ENCODE measurements around the gene VPS13D. TPM values are rescaled to one million over a fixed set of nuclear protein-coding genes. Genes with fewer than 3 reads are reported as not detected.

Gene VPS13D
- 10 to 100 TPM; 76.1 to 99.9 TPM for total RNA-seq
- long read RNA-seq, partial matches to known transcripts: 10 of 29 reads
- long read RNA-seq, other reads (novel, unspliced or antisense): 19 of 29 reads

DNA sequence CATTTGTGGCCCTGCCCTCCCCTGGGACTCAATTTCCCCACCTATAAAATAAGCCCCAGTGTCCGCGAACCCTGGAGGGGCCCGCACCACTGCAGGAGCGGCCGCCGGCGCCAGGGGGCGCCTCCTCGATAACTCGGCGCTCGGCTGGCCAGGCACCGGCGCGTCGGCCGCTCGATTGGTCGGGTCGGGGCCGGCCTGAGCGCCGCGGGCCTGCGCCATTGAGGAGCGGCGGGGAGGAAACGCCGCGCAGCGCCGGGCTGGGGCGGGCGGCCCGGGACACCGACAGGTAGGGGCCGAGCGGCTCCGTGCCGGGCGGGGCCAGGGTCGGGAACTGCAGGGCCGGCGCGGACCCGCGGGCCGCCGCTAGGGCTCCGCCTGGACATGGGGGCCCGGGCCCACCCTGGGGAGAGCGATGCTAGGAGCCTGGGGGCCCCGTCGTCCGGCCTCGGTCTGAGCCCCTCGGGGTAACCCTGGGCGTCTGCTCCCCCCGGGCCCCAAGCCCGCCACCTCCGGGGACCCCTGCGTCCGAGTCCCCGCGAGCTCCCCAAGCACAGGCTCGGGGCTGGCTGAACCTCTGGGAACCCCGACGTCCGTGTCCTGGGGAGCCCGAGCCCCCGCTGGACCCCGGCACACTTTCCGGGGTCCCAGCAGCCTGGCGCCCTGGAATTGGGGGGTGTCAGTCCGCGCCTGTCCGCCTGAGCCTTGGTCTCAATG is at the start of gene VPS13D:
VPS13D (plus strand) TSS at position 196 of the 714 bp plus-strand sequence. CDS start 4,237 bp downstream, outside the sequence.
- ATAC-seq (peak; percentile 81), DNase-seq (peak; percentile 79 to 90)
- intact Hi-C loops (cut with DNase I, micrococcal nuclease): no loop called here

DNA sequence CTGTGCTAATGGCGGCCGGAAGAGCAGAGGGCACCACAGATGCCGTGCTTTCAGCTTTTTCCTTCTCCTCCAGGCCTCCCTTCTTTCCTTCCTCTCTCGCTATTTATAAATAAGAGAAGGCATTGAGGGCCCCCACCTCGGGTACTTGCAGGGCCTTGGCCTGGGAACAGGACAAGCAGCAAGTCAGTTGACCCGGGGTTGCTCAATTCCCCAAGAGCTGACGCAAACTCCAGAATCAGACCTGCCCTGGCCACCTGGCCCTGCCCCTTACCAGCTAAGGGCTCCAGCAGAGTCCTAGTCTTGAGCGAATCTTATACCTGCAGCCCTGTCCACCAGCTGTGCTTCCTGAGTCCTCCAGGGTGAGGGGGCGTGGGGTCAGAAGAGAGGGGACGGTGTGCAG is 49.5 kb upstream of the VPS13D start:
- DNase-seq (peak; percentile 45 to 67), ATAC-seq (no peak)
- intact Hi-C loops (cut with DNase I, micrococcal nuclease): no loop called here

GRCh38 chr1:12180903-12181302 is 48.9 kb upstream of the VPS13D start:
- intact Hi-C loops (cut with DNase I, micrococcal nuclease): no loop called here
- ATAC-seq: no peak
- DNase-seq: no peak

GRCh38 chr1:12181568-12181967 is 48.3 kb upstream of the VPS13D start:
- no peak for DNase-seq
- no peak for ATAC-seq
- intact Hi-C loops (cut with DNase I, micrococcal nuclease): no loop called here

GRCh38 chr1:12182410-12182984 is 47.3 kb upstream of the VPS13D start:
- intact Hi-C loops (cut with DNase I, micrococcal nuclease): no loop called here
- ATAC-seq (no peak), DNase-seq (no peak)

DNA sequence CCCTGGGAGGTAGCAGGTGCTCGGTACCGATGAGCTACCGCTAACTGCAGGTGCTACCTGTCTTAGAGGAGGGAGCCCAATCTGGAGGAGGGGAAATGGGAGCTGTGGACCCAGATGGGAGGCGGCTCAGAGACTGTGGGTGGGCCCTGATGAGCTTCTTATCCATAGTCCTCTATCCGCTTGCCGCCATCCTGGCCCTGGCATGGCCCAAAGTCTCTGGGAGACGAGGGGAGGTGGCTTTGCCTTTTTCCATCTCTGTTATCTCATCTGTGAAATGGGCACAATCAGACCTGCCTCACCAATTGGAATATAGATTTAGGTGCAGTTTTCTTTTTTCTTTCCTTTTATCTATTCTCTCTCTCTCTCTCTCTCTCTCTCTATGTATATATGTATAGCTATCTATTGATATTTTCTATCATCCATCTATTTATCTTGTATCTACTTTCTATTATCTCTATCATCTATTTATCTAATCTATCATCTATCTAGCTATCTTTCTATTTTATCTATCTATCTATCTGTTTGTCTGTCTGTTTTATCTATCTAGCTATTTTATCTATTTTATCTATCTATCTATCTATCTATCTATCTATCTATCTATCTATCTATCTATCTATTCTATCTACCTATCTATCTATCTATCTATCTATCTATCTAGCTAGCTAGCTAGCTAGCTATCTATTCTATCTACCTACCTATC is 46.6 kb upstream of the VPS13D start:
- DNase-seq (no peak), ATAC-seq (no peak)
- intact Hi-C loops (cut with DNase I, micrococcal nuclease): no loop called here

DNA sequence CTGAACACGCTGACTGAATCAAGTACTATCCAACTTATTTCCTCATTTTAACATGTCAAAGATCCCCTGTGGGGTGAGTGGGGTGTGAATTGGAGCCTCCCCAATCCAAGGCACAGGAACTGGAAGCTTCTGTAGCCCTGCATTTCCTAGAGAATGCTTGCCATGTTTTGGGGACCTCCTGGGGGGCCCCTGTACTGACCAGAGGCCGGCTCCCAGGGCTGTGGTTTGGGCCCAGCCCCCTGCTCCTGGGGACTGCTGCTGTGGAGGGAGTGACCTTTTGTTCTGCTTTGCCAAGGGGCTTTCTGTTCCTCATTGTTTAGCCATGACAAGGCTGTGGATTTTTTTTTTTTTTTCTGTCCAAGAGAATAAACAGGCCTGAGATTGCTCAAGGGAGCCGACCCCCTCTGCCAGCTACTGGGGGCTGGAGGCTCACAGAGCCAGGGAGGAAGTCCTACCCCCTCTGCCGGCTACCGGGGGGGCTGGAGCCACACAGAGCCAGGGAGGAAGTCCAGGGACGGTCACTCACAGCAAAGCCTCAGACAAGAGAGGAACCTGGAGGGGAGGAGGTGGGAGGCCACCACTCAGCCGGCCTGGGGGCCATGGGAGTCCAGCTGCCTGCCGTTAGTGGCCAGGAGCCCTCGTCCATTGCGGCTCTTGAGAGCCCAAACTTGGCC is 45.7 kb upstream of the VPS13D start:
- intact Hi-C loops (cut with DNase I, micrococcal nuclease): no loop called here
- ATAC-seq: peak; percentile 33
- peak; percentile 58 to 80 for DNase-seq

- no peak for DNase-seq
- ATAC-seq: no peak
- intact Hi-C loops (cut with DNase I, micrococcal nuclease): no loop called here
Measured at GRCh38 chr1:12185036-12185917, 44.6 kb upstream of the VPS13D start.

GRCh38 chr1:12185918-12186678 is 43.7 kb upstream of the VPS13D start:
- ATAC-seq (no peak), DNase-seq (no peak)
- intact Hi-C loops (cut with DNase I, micrococcal nuclease): no loop called here

DNA sequence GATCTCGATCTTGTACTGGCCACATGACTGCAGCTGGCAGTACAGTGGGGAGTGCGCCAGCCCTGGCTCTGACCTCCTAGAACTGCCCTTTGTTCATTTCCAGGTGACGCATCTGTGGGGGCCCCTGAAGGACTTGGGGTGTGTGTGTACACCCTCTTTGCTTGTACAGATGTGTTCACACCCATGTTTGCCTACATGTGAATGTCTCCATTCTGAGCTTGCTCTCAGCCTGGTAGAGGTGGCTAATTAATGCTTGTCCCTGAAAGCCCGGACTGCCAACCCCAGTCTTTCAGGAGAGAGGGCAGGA is 43.2 kb upstream of the VPS13D start:
- DNase-seq: no peak
- ATAC-seq: peak; percentile 58
- intact Hi-C loops (cut with DNase I, micrococcal nuclease): no loop called here

DNA sequence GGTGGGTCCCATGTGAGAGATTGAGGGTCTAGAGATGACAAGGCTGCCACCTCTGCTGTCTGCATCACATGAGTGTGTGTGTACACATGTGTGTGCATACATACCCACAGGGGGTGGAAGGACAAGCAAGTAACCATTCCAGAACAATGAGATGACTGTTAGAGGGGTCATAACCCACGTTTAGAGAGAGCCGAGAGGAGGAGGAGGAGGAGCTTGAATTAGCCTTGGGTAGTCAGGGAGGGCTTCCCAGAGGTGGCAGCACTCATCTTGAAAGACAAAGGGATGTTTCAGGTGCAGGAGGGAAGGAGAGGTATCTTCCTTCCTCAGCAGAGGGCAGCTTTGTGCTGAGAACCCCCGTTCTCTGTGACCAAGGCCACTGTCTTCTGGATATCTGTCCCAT is 41.7 kb upstream of the VPS13D start:
- no peak for DNase-seq
- no peak for ATAC-seq
- intact Hi-C loops (cut with DNase I, micrococcal nuclease): no loop called here

DNA sequence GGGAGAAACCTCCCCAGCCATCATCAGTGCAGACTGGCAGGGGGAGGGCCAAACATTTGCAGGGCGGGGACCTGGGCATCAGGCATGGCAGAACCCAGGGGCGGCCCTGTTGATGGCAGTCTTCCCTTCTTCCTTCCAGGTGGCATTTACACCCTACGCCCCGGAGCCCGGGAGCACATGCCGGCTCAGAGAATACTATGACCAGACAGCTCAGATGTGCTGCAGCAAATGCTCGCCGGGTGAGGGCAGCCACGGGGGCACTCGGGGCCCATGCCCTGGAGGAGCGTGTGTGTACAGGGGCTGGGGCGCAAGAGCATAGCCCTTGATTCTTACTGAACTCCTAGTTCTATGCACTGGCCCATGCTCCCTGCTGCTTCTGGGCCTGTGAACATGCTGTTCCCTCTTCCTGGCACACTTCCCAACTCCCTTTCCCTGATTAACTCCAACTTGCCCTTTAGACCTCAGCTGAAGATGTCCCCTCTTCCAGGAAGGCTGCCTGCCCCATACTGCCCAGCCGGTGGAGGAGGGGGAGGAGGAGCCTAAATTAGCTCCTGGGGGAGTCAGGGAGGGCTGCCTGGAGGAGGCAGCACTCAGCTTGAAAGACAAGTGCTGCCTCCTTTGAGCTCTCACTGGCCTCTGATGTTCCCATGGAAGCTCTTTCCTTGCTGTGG is 41.0 kb upstream of the VPS13D start:
- no peak for DNase-seq
- intact Hi-C loops (cut with DNase I, micrococcal nuclease): no loop called here
- peak; percentile 24 for ATAC-seq

- DNase-seq (no peak), ATAC-seq (no peak)
- intact Hi-C loops (cut with DNase I, micrococcal nuclease): no loop called here
Measured at GRCh38 chr1:12189328-12189682, 40.5 kb upstream of the VPS13D start.

DNA sequence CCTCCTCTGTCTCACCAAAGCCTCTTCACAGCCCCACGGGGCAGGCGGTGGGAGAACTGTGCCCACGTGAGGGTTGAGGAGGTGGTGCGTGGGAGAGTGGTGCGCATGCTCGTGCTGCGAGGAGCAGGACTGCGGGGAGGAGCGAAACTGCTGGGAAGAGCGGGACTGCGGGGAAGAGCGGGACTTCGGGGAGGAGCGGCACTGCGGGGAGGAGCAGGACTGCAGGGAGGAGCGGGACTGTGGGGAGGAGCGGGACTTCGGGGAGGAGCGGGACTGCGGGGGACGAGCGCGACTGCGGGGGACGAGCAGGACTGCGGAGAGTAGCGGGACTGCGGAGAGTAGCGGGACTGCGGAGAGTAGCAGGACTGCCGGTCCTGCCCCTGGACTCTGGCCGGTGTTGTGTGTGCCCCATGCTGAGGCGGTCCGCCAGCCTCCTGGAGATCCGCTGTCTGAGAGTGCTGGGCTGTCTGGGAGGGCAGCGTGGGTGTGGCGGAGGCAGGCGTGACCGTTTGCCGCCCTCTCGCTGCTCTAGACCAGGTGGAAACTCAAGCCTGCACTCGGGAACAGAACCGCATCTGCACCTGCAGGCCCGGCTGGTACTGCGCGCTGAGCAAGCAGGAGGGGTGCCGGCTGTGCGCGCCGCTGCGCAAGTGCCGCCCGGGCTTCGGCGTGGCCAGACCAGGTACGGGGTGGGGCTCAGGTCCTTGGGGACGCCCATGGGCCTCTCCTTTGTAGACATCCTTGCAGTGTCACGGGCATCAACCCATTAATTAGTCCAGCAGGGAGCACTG is 38.4 kb upstream of the VPS13D start:
- intact Hi-C loops (cut with DNase I, micrococcal nuclease): no loop called here
- DNase-seq: no peak
- no peak for ATAC-seq

DNA sequence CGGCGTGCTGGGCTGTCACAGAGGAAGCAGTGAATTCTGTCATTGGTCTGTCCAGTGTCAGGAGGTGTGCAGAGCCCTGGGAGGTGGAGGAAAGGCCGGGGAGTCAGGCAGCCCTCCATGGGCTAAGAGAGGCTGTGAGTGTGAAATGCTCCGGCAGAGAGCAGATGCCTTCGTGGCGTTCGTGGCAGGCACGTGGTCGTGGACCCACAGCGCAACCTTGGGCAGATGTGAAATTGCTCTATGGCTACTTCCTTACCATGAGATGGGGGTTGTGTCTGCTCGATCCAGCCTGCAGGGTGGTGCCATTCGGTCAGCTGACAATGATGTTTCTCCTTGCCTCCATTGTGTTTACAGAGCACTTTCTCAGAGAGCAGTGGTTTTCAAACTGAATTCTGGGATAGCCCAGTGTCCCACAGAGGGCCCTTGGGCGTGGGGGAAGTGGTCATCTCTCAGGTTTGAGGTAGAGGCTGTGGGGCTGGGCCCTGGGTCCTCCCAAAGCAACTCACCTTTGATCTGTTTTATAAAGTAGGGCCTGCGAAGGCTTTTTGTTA is 35.1 kb upstream of the VPS13D start:
- ATAC-seq: no peak
- intact Hi-C loops (cut with DNase I, micrococcal nuclease): no loop called here

DNA sequence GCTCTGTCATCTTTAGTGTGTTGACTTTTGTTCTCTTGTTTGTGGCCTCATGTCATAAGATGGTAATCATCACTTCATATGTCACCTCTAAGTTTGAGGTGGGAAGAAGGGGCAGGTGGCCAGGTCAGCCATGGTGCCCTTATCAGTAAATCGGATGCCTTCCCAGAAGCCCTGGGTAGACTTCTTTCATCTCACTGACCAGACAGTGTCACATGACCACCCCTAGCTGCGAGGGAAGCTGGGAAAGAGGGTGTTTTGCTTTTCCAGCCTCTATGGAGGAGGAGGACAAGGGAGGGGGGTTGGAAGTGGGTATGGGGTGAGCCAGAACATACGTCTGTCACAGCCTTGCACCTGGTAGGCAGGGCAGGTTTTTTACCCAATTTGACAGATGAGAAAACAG is 34.4 kb upstream of the VPS13D start:
- DNase-seq: no peak
- intact Hi-C loops (cut with DNase I, micrococcal nuclease): no loop called here
- ATAC-seq: no peak

More for the DNA sequence above, 35.1 kb upstream of the VPS13D start:
- DNase-seq: no peak
